Spleen (tissue), 11 donors: ENCODE data around the gene POP4. TPM values are rescaled to one million over a fixed set of nuclear protein-coding genes. Genes with fewer than 3 reads are reported as not detected.

ENCODE experiments used
- DNase-seq: peaks from one replicate; pipeline ENCODE4 v3.0.0-alpha.2; 2020
- H3K27ac ChIP-seq, 8 donors: fragments of 200-600 bp; sonication (generic) in 7 of 8; 1 replicate in 4 of 8; 2 replicates in 4 of 8; pipeline versions ENCODE4 v1.5.0 to v1.8.0; 2016 to 2021; ENCODE audit warnings: inconsistent platforms in 4 of 8, mild to moderate bottlenecking in 4 of 8, moderate library complexity in 1 of 8
- H3K27me3 ChIP-seq, 7 donors: fragments of 200-600 bp; sonication (generic) in 6 of 7; replicated peaks in 1 of 7; 1 replicate in 4 of 7; 2 replicates in 3 of 7; pipeline versions ENCODE4 v1.5.0 to v1.8.0; 2016 to 2021; ENCODE audit warnings: inconsistent platforms in 3 of 7, mild to moderate bottlenecking in 1 of 7
- H3K36me3 ChIP-seq, 6 donors: fragments of 200-600 bp; sonication (generic) in 5 of 6; 1 replicate in 4 of 6; 2 replicates in 2 of 6; pipeline versions ENCODE4 v1.5.0 to v1.8.0; 2016 to 2021; ENCODE audit warnings: inconsistent platforms in 2 of 6
- H3K4me1 ChIP-seq, 6 donors: fragments of 200-600 bp; sonication (generic) in 5 of 6; 1 replicate in 3 of 6; 2 replicates in 3 of 6; pipeline versions ENCODE4 v1.5.0 to v1.8.0; 2016 to 2021; ENCODE audit warnings: inconsistent platforms in 3 of 6
- H3K4me3 ChIP-seq, 8 donors: fragments of 200-600 bp; sonication (generic) in 7 of 8; 1 replicate in 4 of 8; 2 replicates in 4 of 8; pipeline versions ENCODE4 v1.5.0 to v1.8.0; 2016 to 2021; ENCODE audit warnings: inconsistent platforms in 4 of 8, mild to moderate bottlenecking in 4 of 8, moderate library complexity in 2 of 8
- H3K9me3 ChIP-seq, 8 donors: fragments of 200-600 bp; sonication (generic) in 7 of 8; 1 replicate in 4 of 8; 2 replicates in 4 of 8; pipeline versions ENCODE4 v1.5.0 to v1.8.0; 2016 to 2021; ENCODE audit warnings: inconsistent platforms in 4 of 8
- POLR2A ChIP-seq, 3 donors: fragments of 450-650 bp; IDR thresholded peaks; one replicate each; pipeline ENCODE4 v1.5.1; 2017; ENCODE audit warnings: antibody characterized with exemption in 3 of 3, mild to moderate bottlenecking in 1 of 3
- POLR2AphosphoS5 ChIP-seq, 3 donors: sonication (generic); formaldehyde crosslinking; IDR thresholded peaks; one replicate each; pipeline ENCODE4 v1.5.1; 2017; ENCODE audit warnings: antibody characterized with exemption in 3 of 3
- WGBS, 5 donors: extraction: QIAGEN DNeasy Blood & Tissue Kit in 3 of 5; methylation state at CpG; one replicate each; pipeline versions ENCODE4 v1.1.5 to v1.1.7; 2013 to 2018; 5-methylcytosine and 5-hydroxymethylcytosine counted together
- intact Hi-C: fragments of 100-400 bp; cut with DNase I; formaldehyde crosslinking; loops from one replicate; pipeline ENCODE4 v1.15.0; 2023; ENCODE audit warnings: low total_unique reads
- polyA plus RNA-seq, 3 donors: library from polyadenylated mRNA; stranded (reverse); fragments of 200-250 nt; gene quantifications; one replicate each; pipeline ENCODE4 v1.2.1, GENCODE V29; 2013
- total RNA-seq, 7 donors: library from RNA; depleted of rRNA in 3 of 7; stranded (reverse); fragments of >200 nt in 3 of 7; fragmentation: NEBNext Ultra II Directional in 4 of 7; extraction: Animal tissue kit (Norgen Biotek cat#: 25700) in 4 of 7; gene quantifications; one replicate each; pipeline versions ENCODE4 v1.1.0 to v1.2.1, GENCODE V29; 2016 to 2021
- TF ChIP-seq, protein P1 (sequence below), 11 experiments: fragments of 200-600 bp in 7 of 11; fragments of 450-650 bp in 4 of 11; sonication (generic) in 4 of 11; IDR thresholded peaks in 8 of 11; conservative IDR thresholded peaks in 3 of 11; 1 replicate in 7 of 11; 2 replicates in 4 of 11; pipeline versions ENCODE4 v1.4.0 to v1.8.0; 2016 to 2021; ENCODE audit warnings: antibody characterized with exemption in 11 of 11, inconsistent platforms in 4 of 11, mild to moderate bottlenecking in 1 of 11
- donor health status: healthy with polysubstance abuse.
- donor health status: DM: no; HTN: no; CAD: no; lungs with moderate emphysema.
- donor health status: DM: no; HTN: no; CAD: no.
- donor health status: Bipolar disorder and iron deficiency.
- donor health status: healthy.
- donor health status: DM: no; HTN: no; CAD: no.
- donor health status: DM: yes; HTN: yes; CAD: no.

Gene POP4
- total and polyA plus RNA-seq, 10 donors = 49.3 to 73.1 (median 61.5) TPM

DNA sequence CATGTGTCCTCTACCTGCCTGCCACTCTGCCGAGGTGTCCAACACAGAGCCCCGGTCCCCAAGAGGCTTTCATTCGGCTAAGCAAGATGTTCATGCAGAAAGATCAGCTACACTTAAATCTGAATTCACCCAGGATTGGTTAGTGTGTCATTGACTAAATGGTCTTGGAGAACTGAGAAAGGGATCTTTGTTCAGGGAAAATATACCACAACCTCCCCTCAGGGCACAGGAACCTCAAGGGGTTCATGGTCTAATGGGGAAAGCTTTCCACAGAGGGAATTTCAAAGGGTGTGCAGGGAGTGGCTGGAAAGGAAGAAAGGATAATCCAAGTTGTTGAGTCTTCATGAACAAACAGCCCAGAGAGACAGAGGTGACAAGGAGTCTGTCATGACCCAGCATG is 14.4 kb upstream of the POP4 start:
- H3K9me3 ChIP-seq = peaks cover 0 to 23% (median 5%) of the 10 kb centered on the region in 8 donors
- H3K4me3 ChIP-seq = no peak overlapping the region
- no peak overlapping the region for H3K27ac ChIP-seq
- no peaks in the 10 kb centered on the region for H3K36me3 ChIP-seq
- TF ChIP-seq POLR2A (IDR thresholded peaks at IDR 0.05) (no peak), POLR2AphosphoS5 (IDR thresholded peaks at IDR 0.05) (no peak)
- TF ChIP-seq, protein P1, sequence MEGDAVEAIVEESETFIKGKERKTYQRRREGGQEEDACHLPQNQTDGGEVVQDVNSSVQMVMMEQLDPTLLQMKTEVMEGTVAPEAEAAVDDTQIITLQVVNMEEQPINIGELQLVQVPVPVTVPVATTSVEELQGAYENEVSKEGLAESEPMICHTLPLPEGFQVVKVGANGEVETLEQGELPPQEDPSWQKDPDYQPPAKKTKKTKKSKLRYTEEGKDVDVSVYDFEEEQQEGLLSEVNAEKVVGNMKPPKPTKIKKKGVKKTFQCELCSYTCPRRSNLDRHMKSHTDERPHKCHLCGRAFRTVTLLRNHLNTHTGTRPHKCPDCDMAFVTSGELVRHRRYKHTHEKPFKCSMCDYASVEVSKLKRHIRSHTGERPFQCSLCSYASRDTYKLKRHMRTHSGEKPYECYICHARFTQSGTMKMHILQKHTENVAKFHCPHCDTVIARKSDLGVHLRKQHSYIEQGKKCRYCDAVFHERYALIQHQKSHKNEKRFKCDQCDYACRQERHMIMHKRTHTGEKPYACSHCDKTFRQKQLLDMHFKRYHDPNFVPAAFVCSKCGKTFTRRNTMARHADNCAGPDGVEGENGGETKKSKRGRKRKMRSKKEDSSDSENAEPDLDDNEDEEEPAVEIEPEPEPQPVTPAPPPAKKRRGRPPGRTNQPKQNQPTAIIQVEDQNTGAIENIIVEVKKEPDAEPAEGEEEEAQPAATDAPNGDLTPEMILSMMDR (IDR thresholded peaks at IDR 0.05 in 8 of 11, conservative IDR thresholded peaks at IDR 0.05 in 3 of 11) = no peak
- no peak for DNase-seq
- no peaks in the 10 kb centered on the region for H3K4me1 ChIP-seq
- intact Hi-C loops = no loop called here
- peaks cover 0 to 77% (median 18%) of the 10 kb centered on the region in 7 donors for H3K27me3 ChIP-seq
- 88 to 97% (median 93%) methylated on average over 3 of the region's 3 CpGs for WGBS, 5 donors

DNA sequence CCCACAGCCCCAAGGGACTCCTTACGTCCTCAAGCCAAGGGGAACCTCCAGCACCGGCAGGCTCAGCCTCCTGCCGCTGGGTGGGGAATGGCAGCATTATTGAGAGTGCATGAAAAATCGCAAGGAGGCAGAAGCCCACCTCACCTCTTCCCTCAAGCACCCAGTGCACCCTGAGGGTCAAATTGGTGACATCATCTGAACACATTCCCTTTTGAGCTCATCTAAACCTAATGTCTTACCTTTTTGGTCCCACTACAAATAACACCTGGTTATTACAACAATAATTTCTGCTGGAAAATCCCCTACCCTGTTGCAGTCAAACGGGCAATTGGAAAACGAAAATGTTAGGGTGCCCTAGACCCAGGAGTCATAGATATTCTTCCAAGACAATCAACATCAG is 12.2 kb upstream of the POP4 start:
- H3K4me3 ChIP-seq = no peak overlapping the region
- no peak for DNase-seq
- H3K4me1 ChIP-seq = no peaks in the 10 kb centered on the region
- peaks cover 0 to 78% (median 18%) of the 10 kb centered on the region in 7 donors for H3K27me3 ChIP-seq
- no peaks in the 10 kb centered on the region for H3K36me3 ChIP-seq
- intact Hi-C loops = no loop called here
- TF ChIP-seq, protein P1 (IDR thresholded peaks at IDR 0.05 in 8 of 11, conservative IDR thresholded peaks at IDR 0.05 in 3 of 11) = no peak
- TF ChIP-seq POLR2A (IDR thresholded peaks at IDR 0.05) = no peak
- TF ChIP-seq POLR2AphosphoS5 (IDR thresholded peaks at IDR 0.05) = no peak
- H3K9me3 ChIP-seq = peaks cover 0 to 14% (median 5%) of the 10 kb centered on the region in 8 donors
- H3K27ac ChIP-seq = no peak overlapping the region
- WGBS, 5 donors = 72 to 83% (median 76%) methylated on average over 6 of the region's 6 CpGs

DNA sequence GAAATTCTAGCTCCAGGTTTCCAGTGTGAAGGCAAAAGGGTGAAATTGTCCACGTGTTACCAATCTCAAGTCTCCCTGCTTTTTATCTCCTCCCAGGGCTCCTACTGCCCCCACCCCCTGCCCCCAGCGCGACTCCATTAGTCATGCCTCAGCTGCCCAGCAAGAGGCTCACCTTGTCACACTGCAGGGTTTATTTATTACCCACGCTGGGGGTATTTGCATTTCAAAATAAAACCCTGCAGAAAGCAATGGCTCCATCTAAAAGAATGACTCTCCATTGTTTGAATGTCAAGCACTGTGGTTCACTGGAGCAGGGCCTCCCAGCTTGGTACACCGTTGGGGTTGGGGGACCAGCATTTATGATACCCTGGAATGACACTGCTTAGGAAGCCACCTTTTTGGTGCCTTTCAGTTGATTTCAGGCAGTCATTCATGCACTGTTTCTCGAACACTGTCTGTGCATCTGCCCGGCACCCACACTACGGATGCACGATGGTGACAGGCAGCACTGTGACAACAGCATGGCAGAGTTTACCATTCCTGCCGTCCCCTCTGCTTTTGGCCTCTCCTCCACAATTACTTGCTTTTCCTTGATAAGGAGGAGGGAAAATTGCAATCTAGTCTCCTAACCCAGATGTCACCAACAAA is 9.9 kb upstream of the POP4 start:
- WGBS, 5 donors = 37 to 45% (median 39%) methylated on average over 10 of the region's 10 CpGs
- H3K27ac ChIP-seq = no peak overlapping the region
- no peaks in the 10 kb centered on the region for H3K4me1 ChIP-seq
- H3K36me3 ChIP-seq = no peaks in the 10 kb centered on the region
- H3K4me3 ChIP-seq = no peak overlapping the region
- TF ChIP-seq POLR2AphosphoS5 (IDR thresholded peaks at IDR 0.05) (no peak), POLR2A (IDR thresholded peaks at IDR 0.05) (no peak)
- TF ChIP-seq, protein P1 (IDR thresholded peaks at IDR 0.05 in 8 of 11, conservative IDR thresholded peaks at IDR 0.05 in 3 of 11) = no peak
- peaks cover 0 to 64% (median 18%) of the 10 kb centered on the region in 7 donors for H3K27me3 ChIP-seq
- H3K9me3 ChIP-seq = no peaks in the 10 kb centered on the region
- no peak for DNase-seq
- intact Hi-C loops = no loop called here

DNA sequence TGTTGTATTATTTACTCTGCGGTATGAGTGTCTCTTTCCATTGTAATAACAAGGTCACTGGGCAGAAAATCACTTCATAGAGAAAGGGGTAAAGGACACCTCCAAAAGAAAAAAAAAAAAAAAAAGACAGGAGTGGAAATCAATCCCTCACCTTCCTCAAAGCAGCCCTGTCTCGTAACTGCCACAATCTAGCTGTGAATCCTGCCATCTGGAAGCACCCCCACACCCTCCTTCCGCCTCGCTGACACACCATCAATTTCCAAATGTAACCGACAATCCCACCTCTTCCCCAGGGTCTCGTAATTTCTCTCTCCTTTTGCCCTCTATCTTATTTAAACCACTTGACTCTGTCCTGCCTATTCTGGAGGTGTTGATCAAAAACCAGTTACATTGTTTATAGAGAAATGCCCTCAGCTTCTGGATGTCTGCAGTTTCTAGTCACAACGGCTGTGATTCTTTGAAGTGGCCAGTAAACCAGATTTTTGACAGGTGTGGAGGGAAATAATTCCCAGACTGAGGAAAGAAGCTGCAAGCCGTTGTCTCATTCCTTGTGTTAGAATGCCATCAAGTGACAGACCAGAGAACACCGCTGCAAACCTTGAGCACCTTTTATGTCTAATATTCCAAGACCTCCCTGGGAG is 9.1 kb upstream of the POP4 start:
- H3K9me3 ChIP-seq = no peaks in the 10 kb centered on the region
- no peaks in the 10 kb centered on the region for H3K4me1 ChIP-seq
- DNase-seq = no peak
- 27 to 35% (median 30%) methylated on average over 9 of the region's 9 CpGs for whole genome bisulfite sequencing, 5 donors
- no peak overlapping the region for H3K27ac ChIP-seq
- TF ChIP-seq POLR2A (IDR thresholded peaks at IDR 0.05) (no peak), POLR2AphosphoS5 (IDR thresholded peaks at IDR 0.05) (no peak)
- TF ChIP-seq, protein P1 (IDR thresholded peaks at IDR 0.05 in 8 of 11, conservative IDR thresholded peaks at IDR 0.05 in 3 of 11) = no peak
- peaks cover 0 to 56% (median 18%) of the 10 kb centered on the region in 7 donors for H3K27me3 ChIP-seq
- H3K4me3 ChIP-seq = no peak overlapping the region
- intact Hi-C loops = no loop called here
- H3K36me3 ChIP-seq = no peaks in the 10 kb centered on the region
